Measurements from ENCODE around the gene SCFD1. TPM values are rescaled to one million over a fixed set of nuclear protein-coding genes. Genes with fewer than 3 reads are reported as not detected.
"Not testable (repeated sequence)": the region's sequence is repeated elsewhere in the genome, so short reads cannot be mapped to it uniquely, and the experiment has no call there.

Gene SCFD1
- total and polyA plus RNA-seq, 4 donors: 24.6 to 82.1 (median 52.6) TPM

DNA sequence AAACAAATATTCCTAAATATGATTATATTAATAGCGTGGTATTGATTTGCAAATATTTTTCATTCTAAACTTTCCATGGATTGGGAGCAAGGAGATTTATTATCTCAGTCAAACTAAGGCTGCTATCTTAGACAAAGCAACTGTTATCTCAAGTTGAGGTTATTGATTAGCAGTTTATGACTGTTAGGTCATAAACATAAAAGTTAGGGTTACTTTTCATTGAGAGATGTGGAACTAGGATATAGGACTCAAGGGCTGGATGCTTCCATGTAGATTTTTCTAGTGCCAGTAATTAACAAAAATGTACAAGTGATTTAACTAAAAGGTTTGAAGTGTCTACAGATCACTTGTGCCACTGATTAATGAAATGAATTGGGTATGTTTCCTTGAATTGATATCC is 19.1 kb downstream of the SCFD1 start:
- Histone ChIP-seq H3K9ac (ENCODE audit: low read depth in 1 of 2, low read length in 2 of 2) (no peak overlapping the region), H3K4me1 (ENCODE audit: control insufficient read depth in 4 of 4, insufficient read depth in 4 of 4, low read length in 3 of 4) (no peaks in the 10 kb centered on the region), H3K36me3 (ENCODE audit: control insufficient read depth in 4 of 4, insufficient read depth in 3 of 4, low read depth in 1 of 4, low read length in 3 of 4) (peaks cover 0 to 34% (median 25%) of the 10 kb centered on the region in 4 donors), H3K27ac (ENCODE audit: low read depth in 1 of 2, low read length in 2 of 2) (no peak overlapping the region), H3K4me3 (ENCODE audit: low read depth in 1 of 3, low read length in 3 of 3) (no peak overlapping the region), H3K9me3 (ENCODE audit: control insufficient read depth in 4 of 4, low read length in 3 of 4) (peaks cover 0 to 3% (median 1%) of the 10 kb centered on the region in 4 donors), H3K27me3 (ENCODE audit: control insufficient read depth in 4 of 4, insufficient read depth in 4 of 4, low read length in 3 of 4) (no peaks in the 10 kb centered on the region)
- no peak for DNase-seq (ENCODE audit: low spot score)
- TF ChIP-seq GABPA (IDR thresholded peaks at IDR 0.05 in 1 of 2, conservative IDR thresholded peaks at IDR 0.05 in 1 of 2) (no peak), SP1 (IDR thresholded peaks at IDR 0.05) (no peak), JUND (IDR thresholded peaks at IDR 0.05) (no peak)
- 87% methylated on average over 1 of the region's 1 CpG for WGBS

DNA sequence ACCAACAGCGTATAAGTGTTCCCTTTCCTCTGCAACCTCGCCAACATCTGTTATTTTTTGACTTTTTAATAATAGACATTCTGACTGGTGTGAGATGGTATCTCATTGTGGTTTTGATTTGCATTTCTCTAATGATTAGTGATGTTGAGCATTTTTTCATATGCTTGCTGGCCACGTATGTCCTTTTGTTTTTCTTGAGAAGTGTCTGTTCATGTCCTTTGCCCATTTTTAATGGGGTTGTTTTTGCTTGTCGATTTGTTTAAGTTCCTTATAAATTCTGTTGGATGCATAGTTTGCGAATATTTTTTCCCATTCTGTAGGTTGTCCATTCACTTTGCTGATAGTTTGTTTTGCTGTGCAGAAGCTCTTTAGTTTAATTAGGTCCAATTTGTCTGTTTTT is 22.3 kb downstream of the SCFD1 start:
- not testable (repeated sequence) for H3K9me3 ChIP-seq (ENCODE audit: control insufficient read depth in 4 of 4, low read length in 3 of 4); H3K4me1 ChIP-seq (ENCODE audit: control insufficient read depth in 4 of 4, insufficient read depth in 4 of 4, low read length in 3 of 4); H3K27ac ChIP-seq (ENCODE audit: low read depth in 1 of 2, low read length in 2 of 2); DNase-seq (ENCODE audit: low spot score); H3K9ac ChIP-seq (ENCODE audit: low read depth in 1 of 2, low read length in 2 of 2); H3K27me3 ChIP-seq (ENCODE audit: control insufficient read depth in 4 of 4, insufficient read depth in 4 of 4, low read length in 3 of 4); H3K4me3 ChIP-seq (ENCODE audit: low read depth in 1 of 3, low read length in 3 of 3)
- H3K36me3 ChIP-seq (ENCODE audit: control insufficient read depth in 4 of 4, insufficient read depth in 3 of 4, low read depth in 1 of 4, low read length in 3 of 4): peaks cover 3 to 32% (median 26%) of the 10 kb centered on the region in 4 donors
- 96% methylated on average over 5 of the region's 5 CpGs for WGBS

- Histone ChIP-seq H3K4me3 (ENCODE audit: low read depth in 1 of 3, low read length in 3 of 3) (no peak overlapping the region), H3K36me3 (ENCODE audit: control insufficient read depth in 4 of 4, insufficient read depth in 3 of 4, low read depth in 1 of 4, low read length in 3 of 4) (peaks cover 3 to 31% (median 26%) of the 10 kb centered on the region in 4 donors), H3K4me1 (ENCODE audit: control insufficient read depth in 4 of 4, insufficient read depth in 4 of 4, low read length in 3 of 4) (no peaks in the 10 kb centered on the region), H3K27ac (ENCODE audit: low read depth in 1 of 2, low read length in 2 of 2) (no peak overlapping the region), H3K9me3 (ENCODE audit: control insufficient read depth in 4 of 4, low read length in 3 of 4) (peaks cover 0 to 3% (median 1%) of the 10 kb centered on the region in 4 donors), H3K27me3 (ENCODE audit: control insufficient read depth in 4 of 4, insufficient read depth in 4 of 4, low read length in 3 of 4) (no peaks in the 10 kb centered on the region), H3K9ac (ENCODE audit: low read depth in 1 of 2, low read length in 2 of 2) (no peak overlapping the region)
- no peak for DNase-seq (ENCODE audit: low spot score)
- WGBS: over 99% methylated on average over 2 of the region's 2 CpGs
- TF ChIP-seq MAX (IDR thresholded peaks at IDR 0.05) (no peak), ZBTB33 (IDR thresholded peaks at IDR 0.05) (no peak), TAF1 (conservative IDR thresholded peaks at IDR 0.05) (no peak), HNF4A (conservative IDR thresholded peaks at IDR 0.05) (no peak), ATF3 (IDR thresholded peaks at IDR 0.05) (no peak), FOXA2 (IDR thresholded peaks at IDR 0.05) (no peak), SP1 (IDR thresholded peaks at IDR 0.05) (no peak), HNF4G (IDR thresholded peaks at IDR 0.05) (no peak), EGR1 (IDR thresholded peaks at IDR 0.05; ENCODE audit: low read depth in 2 of 2) (no peak), RXRA (IDR thresholded peaks at IDR 0.05) (no peak), RAD21 (IDR thresholded peaks at IDR 0.05) (no peak), CTCF (IDR thresholded peaks at IDR 0.05; ENCODE audit: low read depth, low read length, missing input control) (no peak), FOXA1 (IDR thresholded peaks at IDR 0.05) (no peak)
Observed at GRCh38 chr14:30645600-30645999, 23.5 kb downstream of the SCFD1 start.
